ENCODE measurements around the gene DGKG. TPM values are rescaled to one million over a fixed set of nuclear protein-coding genes. Genes with fewer than 3 reads are reported as not detected.

DGKG gene
- total RNA-seq, 1 donor from 2014 or later = 2.1 TPM

DNA sequence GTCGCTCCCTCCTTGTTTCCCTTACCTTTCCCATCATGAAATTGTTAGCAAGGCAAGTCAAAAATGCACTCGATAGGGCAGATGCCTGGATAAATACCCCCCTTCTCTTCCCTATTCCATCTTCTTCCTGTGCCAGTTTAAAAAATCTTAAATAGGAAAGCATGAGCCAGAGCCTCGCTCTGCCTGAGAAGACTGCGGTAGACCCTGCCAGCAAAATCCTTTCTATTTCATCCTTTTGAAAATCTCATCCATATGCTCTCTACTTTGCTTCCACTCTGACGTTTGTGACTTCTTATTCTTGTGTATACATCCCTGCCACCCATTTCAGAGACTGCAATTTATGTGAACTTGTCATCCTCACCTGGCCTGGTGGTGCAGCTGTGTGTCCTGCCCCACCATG, 138.6 kb downstream of the DGKG start:
- no peak for DNase-seq (ENCODE audit: low spot score)
- no peak for ATAC-seq
- intact Hi-C loops (cut with DNase I) = no loop called here

DNA sequence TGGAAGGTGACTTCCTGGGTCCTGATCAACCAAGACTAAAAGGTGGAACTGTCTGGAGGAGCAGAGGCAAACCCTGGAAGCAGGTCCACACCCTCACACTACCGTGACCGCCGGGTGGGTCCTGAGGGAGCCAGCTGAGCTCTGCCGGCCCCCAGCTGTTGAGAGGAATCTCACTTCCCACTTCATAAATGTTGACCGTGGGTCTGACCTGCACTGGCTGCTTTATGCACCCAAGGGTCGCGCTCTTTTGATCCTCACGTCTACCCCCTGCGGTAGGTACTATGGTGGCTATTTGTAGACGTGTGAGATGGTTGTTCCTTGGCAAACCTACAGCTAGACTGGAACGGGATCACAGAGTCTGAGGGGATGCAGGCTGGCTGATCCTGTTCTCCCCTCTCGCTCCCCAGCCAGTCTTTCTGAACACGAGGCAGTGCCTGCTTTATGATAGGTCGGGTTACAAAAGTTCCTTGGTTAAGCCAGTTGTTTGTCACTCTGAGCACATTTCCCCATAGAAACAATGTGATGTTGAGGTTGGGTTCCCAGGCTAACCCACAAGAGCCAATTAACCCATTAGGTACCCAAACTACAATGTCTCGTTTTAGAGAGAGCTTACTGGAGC, 140.2 kb downstream of the DGKG start:
- DNase-seq (ENCODE audit: low spot score) = no peak
- peak; percentile 38 for ATAC-seq
- intact Hi-C loops (cut with DNase I) = no loop called here

DNA sequence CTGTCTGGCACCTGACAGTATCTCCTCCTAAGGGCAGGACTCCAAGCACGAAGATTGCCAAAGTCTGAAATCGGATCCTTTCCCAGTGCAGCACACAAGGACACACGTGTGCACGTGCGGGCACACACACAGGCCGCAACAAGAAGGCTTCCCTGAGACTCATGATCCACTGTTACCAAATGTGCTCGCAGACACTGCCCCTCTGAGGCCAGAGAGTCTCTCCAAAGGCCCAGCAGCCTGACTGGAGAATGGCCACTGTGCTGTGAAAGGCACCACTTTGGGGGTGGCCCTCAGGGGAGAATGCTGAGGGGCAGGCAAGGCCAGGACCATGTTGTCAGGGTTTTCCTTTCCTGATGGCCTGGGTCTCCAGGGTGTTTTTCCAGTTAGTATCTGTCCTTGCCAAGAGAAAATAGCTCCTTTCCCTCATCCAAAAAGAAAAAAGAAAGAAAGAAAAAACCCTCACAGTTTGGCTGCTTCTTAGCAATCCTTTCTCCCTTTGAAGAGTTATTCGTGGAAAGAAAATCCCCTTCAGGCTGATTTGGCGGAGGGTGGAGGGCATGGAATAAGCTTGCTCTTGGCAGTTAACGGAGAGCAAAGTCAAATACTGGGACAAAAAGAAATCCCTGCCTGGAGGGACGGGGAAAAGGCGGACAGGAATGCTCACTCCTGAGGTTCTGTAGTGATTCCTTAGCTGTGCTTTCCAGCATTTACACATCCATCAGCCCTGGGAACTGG, 141.0 kb downstream of the DGKG start:
- DNase-seq (ENCODE audit: low spot score) = no peak
- ATAC-seq = peak; percentile 95
- intact Hi-C loops (cut with DNase I) = no loop called here

DNA sequence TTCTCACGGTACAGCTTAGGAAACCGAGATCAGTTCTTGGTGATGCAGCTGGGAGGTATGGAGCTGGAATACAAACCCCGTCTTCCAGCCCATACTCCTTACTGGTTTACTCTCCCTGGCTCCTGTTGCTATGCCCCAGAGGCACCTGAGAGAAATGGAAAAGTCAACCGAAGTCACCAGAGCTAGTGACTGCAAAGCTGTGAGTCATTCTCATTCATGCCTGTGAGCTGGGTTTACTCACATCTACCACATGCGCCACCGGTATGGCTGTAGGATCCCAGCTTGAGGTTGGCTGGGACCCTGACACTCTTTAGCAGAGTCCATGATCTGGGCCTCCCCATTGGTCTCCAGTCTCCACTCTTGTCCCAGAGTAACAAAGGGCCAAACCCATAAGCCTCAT, 141.7 kb downstream of the DGKG start:
- DNase-seq (ENCODE audit: low spot score) (no peak), ATAC-seq (no peak)
- intact Hi-C loops (cut with DNase I) = no loop called here

DNA sequence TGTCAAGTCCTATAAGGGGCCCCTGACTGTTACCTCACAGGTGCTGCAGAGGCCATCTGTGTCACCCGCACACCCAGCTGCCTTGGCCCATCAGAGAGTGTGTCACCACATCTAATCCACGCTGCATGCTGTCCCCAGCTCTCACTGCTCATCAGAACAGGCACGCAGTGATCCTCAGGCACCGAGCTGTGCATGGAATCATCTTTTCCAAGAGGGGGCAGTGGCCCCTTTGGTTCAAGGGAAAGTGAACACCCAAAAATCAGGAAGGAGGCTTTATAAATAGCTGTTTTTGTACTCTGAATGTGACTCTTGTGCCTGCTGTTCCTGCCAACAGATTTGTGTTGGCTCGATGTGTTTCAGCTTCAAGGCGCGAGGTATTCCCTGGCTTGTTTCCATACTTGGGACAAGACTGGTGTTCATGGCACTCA, 142.8 kb downstream of the DGKG start:
- intact Hi-C loops (cut with DNase I) = no loop called here
- ATAC-seq = no peak

DNA sequence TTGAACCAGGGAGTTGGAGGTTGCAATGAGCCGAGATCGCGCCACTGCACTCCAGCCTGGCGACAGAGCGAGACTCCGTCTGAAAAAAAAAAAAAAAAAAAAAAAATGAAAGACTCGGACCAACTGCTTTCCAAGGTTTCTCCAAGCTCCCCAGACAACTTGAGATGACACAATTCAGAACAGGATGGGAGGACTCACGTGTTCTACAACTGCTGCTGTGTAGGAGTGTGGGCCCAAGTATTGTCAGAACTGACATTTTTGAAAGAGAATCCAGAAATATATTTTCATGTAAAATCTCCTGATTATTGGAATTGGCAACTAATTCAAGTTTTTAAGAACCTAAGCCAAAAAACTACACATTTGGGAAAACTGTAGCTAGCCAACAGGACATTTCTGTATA, 143.6 kb downstream of the DGKG start:
- no peak for DNase-seq (ENCODE audit: low spot score)
- ATAC-seq = no peak
- intact Hi-C loops (cut with DNase I) = no loop called here

More for the DNA sequence above, 142.8 kb downstream of the DGKG start:
- DNase-seq (ENCODE audit: low spot score) = no peak

DNA sequence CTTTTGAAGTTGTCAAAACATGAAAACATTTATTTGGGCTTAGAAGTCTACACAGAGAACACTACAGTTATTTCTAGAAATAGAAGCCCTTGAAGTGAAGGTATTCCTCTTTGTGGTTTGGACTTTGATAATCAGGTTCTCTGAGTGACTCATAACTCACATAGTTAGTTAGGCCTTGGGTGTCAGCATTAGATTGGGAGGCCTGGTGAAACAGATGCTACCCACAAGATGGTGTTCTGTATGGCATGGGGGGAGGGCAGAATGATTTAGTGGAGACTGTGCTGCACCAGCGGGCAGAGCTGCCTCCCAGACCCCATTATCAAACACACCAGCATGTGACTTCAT, 144.2 kb downstream of the DGKG start:
- no peak for ATAC-seq
- no peak for DNase-seq (ENCODE audit: low spot score)
- intact Hi-C loops (cut with DNase I) = no loop called here

DNA sequence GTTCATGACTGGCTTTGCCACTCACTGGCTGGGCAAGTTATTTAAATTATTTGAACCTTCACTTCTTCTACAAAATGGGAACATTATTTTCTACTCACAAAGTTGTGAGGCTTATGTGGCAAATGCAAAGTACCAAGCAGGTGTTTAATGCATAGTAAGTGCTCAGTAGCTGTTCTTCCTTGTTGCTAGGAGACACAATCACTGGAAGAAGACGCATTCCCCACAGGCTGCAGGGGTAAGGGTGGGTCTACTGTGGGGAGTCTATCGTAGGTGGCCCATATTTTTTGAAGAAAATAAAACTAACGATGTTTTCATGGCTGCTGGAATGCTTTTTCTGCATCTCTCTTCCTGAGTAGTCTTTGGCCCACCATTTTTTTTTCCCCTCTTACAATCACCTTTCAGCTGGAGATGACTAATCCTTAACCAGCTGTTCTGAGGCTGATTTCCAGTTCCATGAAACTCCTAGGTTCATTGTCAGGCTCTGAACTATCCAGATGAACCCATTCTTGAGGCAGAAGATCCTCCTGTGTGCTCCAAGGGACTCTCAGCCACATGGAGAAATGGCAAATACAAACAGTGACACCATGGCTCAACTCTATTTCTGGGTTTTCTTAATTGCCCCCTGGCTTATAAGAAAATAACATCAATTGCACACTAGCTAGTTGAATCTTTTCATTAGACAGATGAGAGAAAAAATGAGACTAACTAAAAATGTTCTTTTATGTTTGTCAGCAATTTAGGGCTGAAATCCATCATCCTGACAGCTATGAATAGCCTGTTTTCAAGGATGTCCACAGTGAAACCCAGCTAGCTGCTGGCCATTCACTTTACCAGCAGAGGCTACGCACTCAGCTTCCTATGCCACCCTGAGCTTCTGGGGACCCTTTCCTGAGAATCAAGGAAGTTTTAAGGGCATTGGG, 144.9 kb downstream of the DGKG start:
- intact Hi-C loops (cut with DNase I) = no loop called here
- DNase-seq (ENCODE audit: low spot score) = no peak

DNA sequence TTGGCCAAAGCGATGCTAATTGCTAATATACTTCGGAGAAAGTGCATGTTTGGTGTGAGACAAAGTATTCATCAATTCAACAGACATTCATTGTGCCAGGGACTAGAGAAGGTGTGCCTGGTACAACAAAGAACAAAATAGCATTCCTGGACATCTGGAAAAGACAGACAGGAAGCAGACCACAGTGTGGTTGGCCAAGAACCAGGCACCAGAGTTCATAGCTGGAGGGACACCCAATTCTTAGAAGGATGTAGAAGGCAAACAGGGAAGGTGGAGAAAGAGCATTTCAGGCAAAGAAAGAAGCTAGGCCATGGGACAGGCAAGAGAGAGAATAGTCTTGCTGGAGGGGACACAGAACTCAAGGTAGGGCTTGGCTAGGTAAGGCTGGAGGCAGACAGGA, 147.4 kb downstream of the DGKG start:
- ATAC-seq (no peak), DNase-seq (ENCODE audit: low spot score) (no peak)
- intact Hi-C loops (cut with DNase I) = no loop called here

More for the DNA sequence above, 144.9 kb downstream of the DGKG start:
- ATAC-seq = no peak

DNA sequence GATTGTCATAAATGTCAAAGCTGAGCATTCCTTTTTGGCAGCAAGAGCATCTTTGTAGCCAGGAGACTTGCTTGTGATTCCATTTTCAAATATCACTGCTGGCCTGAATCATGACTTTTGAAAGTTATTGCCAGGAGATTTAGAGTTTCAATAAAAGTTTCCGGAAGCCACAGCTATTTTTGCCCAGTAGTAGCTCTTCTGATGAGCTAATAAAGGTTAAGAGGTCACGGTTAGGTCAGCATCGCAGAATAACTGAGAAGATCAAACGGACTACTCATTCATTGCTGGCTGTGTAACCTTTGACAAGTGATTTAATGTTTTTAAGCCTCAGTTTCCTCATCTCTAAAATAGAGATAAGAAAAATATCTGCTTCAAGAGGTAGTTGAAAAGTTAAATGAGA, 148.1 kb downstream of the DGKG start:
- DNase-seq (ENCODE audit: low spot score) (no peak), ATAC-seq (no peak)
- intact Hi-C loops (cut with DNase I) = no loop called here

DNA sequence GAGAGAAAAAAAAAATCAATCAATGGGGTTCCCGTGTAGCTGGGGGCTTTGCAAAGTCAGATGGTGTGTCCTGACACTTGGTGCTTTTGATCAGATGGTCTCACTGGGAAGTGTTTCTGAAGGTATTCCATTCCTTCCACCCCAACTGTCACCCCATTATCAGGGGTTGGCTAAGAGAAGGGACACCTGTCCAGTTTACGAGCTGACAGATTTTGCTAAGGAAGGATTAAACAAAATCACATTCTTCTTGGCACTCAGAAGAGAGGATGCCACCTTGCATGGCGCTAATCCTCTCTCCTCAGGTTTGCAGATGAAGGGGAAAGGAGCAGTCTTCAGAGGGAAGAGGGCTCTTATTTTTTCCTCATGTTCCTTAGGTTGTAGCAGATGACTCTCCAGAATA, 149.4 kb downstream of the DGKG start:
- intact Hi-C loops (cut with DNase I) = no loop called here
- ATAC-seq (no peak), DNase-seq (ENCODE audit: low spot score) (no peak)

DNA sequence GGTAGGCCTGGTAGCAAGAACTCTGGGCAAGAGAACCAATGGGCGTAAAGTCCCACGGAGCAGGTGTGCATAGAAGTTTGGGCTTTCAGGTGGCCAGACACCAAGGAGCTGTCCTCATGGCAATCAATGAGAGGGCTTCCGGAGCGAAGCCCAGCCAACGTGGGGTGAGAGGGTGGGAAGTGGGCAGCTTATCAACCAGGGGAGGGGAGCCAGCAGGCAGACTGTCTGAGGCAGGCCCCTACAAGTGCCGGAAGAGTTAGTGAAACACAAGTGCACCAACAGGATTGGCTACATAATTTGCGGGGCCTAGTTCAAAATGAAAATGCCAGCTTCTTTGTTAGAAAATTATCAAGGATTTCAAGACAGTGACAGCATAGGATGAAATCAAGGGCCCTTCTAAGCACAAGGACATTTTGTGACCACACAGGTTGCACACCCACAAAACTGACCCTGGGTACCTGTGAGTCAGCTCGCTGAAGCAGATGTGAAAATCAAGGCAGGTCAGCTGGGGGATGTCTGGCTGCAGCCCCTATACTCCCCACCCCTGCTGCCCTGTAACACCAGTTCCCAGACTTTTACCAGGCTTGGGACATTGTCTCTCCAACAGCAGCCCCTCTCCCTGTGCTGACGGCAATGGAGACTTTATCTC, 151.1 kb downstream of the DGKG start:
- ATAC-seq (no peak), DNase-seq (ENCODE audit: low spot score) (no peak)
- intact Hi-C loops (cut with DNase I) = no loop called here

DNA sequence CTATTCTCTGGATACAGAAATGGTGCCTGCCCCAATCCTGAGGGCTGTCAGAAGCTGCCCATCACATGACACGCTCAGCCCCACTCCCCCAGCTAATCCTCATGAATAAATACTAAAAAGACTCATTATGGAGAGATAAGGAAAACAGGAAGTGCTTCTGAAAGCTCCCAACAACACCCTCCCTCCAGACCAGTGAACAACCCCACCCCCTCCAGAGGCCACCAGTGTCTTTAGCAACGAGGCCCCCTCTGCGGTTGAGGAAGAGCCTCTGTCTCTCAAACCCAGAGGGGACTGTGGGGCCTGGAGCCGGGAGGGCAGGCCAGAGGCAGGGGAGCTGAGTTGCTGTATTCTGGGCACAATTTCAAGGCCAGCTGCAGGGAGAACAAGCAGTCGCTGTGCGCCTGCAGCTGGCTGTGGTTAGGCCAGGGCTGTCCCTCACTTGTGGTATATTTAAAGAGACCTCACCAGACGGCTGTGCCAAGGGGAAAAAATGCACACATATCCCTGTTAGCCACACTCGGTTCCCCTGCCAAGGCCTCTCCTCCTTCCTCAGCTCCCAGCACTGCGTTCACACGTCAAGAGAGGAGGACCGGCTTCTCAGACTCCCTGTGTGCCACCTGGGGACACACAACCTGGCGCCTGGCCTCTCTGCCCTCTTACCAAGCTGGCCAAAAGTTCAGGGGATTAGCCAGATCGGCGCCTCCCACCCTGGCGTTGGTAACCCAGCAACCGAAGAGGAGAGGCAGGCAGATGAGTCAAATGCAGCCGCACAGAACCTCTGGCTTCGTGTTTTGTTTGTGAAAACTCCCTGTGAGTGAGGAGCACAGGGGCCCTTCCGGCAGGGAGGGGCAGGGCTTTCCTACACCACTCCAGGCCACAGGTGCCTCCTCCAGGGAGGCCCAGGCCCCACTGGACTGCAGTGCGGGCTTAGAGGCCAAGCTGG, 152.0 kb downstream of the DGKG start:
- peak; percentile 75 for DNase-seq (ENCODE audit: low spot score)
- intact Hi-C loops (cut with DNase I) = no loop called here
- peak; percentile 91 for ATAC-seq

DNA sequence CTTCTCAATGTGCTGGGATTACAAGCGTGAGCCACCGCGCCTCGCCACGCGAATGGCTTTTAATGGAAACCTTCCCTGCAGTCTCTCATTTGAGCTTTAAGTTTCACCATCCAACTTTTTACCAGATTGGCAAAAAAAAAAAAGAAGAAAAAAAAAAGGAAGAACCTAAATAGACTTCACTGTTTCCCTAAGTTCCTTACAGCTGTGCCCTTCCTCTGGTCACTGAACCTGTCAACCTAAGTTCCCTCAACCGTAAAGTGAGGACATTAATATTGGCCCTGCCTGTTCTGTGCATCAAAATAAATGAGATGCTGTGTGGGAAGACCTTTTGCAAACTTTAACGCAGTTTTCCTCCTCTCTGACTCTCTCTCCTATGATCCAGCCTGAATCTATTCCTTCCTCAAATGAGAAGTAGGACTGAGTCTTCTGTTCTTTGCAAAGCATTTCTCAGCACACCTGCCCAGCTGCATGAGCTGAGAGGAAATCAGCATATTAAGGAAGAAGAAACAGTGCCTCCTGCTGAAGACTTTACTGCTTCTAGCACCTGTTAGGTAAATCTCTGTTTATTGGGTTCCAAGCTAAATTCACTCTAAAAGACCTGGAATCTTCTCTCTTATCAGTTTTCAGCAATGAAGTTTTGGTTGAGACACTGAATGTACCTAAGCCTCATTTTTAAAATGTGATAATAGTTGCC, 153.6 kb downstream of the DGKG start:
- ATAC-seq (no peak), DNase-seq (ENCODE audit: low spot score) (no peak)
- intact Hi-C loops (cut with DNase I) = no loop called here

DNA sequence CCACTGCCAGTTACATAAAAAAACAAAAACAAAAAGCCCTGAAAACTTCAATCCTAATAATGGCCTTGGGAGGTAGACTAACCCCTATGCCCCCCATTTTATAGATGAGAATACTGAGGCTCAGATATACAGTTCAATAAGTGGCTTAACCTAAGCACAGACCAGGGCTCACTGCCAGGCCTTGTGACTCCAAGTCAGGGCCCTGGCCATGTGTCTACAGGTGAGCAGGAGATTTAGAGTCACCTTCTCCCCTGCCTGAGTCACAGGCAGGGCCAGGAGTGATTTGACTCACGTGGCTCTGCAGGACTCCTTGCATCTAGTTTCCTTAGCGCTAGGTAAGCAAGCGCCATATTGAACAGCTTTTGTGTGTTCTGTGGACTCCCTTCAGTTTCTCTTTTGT, 154.5 kb downstream of the DGKG start:
- DNase-seq (ENCODE audit: low spot score) (no peak), ATAC-seq (no peak)
- intact Hi-C loops (cut with DNase I) = no loop called here

DNA sequence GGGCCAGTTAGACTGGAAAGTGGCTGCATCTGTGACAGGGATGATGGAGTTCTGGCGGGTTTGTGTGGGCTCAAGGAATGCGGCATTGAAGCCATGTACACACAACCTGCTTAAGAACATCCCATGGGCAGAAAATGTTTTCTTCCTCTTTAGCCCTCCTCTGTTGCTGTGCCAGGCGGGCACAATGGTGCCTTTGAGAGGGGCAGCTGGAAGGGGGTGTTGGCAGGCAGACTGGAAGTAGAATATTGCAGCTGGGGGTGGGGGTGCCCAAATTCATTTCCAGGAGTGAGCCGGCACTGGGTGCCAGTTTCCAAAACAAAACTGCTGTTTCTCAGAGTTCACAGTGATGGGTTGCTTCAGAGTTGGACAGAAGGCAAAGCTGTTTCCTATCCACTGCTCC, 161.3 kb downstream of the DGKG start:
- DNase-seq (ENCODE audit: low spot score) = no peak
- intact Hi-C loops (cut with DNase I) = no loop called here
- no peak for ATAC-seq

DNA sequence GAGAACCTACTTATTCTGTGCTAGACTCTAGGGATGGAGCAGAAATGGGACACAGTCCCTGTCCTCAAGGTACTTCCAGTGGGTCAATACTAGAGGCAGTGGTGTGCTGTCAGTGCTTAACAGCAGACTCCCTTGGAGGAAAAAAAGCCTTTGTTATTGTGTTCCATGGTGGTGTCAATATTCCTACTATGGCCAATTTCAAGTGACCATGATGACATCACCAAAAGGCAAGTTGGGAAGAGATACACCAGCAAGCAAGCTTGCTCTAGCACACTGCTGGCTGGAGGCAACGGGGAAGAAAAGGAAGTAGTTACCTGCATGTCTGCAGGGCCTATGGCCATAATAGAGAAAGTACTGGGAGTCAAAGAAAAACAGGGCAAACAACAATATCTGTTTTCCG, 163.6 kb downstream of the DGKG start:
- intact Hi-C loops (cut with DNase I) = no loop called here
- DNase-seq (ENCODE audit: low spot score) (no peak), ATAC-seq (no peak)

DNA sequence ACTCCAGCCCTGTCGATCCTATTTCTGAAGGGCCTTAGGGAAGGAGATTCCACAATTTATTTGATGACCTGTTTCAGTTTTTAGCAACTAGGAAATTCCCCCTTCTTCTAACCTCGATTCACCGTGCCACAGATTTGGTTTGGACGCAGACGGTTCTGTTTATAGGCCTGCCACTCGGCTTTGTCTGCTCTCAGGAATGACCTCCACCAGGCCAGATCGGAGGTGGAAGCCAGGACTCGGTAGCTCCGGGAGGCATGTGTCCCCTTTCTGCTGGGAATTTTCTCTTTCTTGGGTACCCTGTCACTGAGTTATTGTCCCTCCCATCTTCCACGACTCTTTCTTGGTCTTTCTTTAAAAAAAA, 167.6 kb downstream of the DGKG start:
- ATAC-seq = no peak
- intact Hi-C loops (cut with DNase I) = no loop called here
- no peak for DNase-seq (ENCODE audit: low spot score)
